Measurements from ENCODE around the gene CDC42BPG.

DNA sequence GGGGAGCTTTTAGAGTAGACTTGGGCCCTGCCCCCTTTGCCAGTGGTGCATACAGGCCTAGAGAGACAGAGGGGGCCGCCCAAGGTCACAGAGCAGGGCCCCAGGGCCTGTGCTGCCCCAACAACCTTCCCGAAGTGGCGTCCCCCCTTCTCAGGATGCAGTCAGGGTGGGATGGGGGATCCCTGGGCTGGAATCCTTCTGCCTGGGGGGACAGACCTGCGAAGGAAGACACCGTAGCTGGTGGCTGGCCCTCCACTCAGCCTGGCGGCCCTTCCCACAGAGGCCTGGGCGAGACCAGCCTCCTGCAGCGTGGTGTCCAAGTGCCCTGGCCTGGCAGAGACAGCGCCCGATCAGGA lies 48.4 kb upstream of the CDC42BPG start:
- TF ChIP-seq, protein P1, sequence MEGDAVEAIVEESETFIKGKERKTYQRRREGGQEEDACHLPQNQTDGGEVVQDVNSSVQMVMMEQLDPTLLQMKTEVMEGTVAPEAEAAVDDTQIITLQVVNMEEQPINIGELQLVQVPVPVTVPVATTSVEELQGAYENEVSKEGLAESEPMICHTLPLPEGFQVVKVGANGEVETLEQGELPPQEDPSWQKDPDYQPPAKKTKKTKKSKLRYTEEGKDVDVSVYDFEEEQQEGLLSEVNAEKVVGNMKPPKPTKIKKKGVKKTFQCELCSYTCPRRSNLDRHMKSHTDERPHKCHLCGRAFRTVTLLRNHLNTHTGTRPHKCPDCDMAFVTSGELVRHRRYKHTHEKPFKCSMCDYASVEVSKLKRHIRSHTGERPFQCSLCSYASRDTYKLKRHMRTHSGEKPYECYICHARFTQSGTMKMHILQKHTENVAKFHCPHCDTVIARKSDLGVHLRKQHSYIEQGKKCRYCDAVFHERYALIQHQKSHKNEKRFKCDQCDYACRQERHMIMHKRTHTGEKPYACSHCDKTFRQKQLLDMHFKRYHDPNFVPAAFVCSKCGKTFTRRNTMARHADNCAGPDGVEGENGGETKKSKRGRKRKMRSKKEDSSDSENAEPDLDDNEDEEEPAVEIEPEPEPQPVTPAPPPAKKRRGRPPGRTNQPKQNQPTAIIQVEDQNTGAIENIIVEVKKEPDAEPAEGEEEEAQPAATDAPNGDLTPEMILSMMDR (IDR thresholded peaks at IDR 0.05; ENCODE audit: low read length): no peak
- TF ChIP-seq EZH2 (IDR thresholded peaks at IDR 0.05; ENCODE audit: borderline replicate concordance, low read length): no peak
